Measurements from ENCODE around the gene HSPA1A.
"Not testable (repeated sequence)": the region's sequence is repeated elsewhere in the genome, so short reads cannot be mapped to it uniquely, and the experiment has no call there.

Gene HSPA1A

GRCh38 chr6:31813465-31813849 lies 1.9 kb upstream of the HSPA1A start:
- no peak for DNase-seq

GRCh38 chr6:31814677-31815024 lies 692 bp upstream of the HSPA1A start:
- DNase-seq: peak; percentile 86

GRCh38 chr6:31817133-31817928 lies 2.0 kb downstream of the HSPA1A start:
- DNase-seq: not testable (repeated sequence)

- DNase-seq: not testable (repeated sequence)
These were observed 2.7 kb downstream of the HSPA1A start for GRCh38 chr6:31817929-31818511.

- no peak for DNase-seq
These were observed 4.5 kb downstream of the HSPA1A start for GRCh38 chr6:31819871-31820299.

GRCh38 chr6:31820399-31820798 lies 5.1 kb downstream of the HSPA1A start:
- DNase-seq: not testable (repeated sequence)

GRCh38 chr6:31821301-31822035 lies 6.1 kb downstream of the HSPA1A start:
- peak; percentile 42 for DNase-seq

- DNase-seq: peak; percentile 42
These were observed 6.9 kb downstream of the HSPA1A start for GRCh38 chr6:31822036-31822821.

GRCh38 chr6:31823592-31824196 lies 8.4 kb downstream of the HSPA1A start:
- DNase-seq: not testable (repeated sequence)

- DNase-seq: no peak
These were observed 10.2 kb downstream of the HSPA1A start for GRCh38 chr6:31825553-31825952.

- no peak for DNase-seq
These were observed 11.5 kb downstream of the HSPA1A start for GRCh38 chr6:31826793-31827285.

- DNase-seq: peak; percentile 95
These were observed 12.1 kb downstream of the HSPA1A start, which contains the start of gene HSPA1B for GRCh38 chr6:31827286-31828079. Gene HSPA1B, plus strand, starts transcription at chr6:31827738. Its CDS starts 213 bp downstream, at chr6:31827951.

GRCh38 chr6:31829633-31830283 lies 14.4 kb downstream of the HSPA1A start:
- peak; percentile 72 for DNase-seq

GRCh38 chr6:31830886-31831335 lies 15.6 kb downstream of the HSPA1A start:
- no peak for DNase-seq

- no peak for DNase-seq
These were observed 16.2 kb downstream of the HSPA1A start for GRCh38 chr6:31831350-31832215.

- peak; percentile 87 for DNase-seq
These were observed 19.3 kb downstream of the HSPA1A start for GRCh38 chr6:31834367-31835250.

GRCh38 chr6:31836047-31836473 lies 20.7 kb downstream of the HSPA1A start:
- peak; percentile 22 for DNase-seq

All from NCI-H1092 treated with DMSO at 0.1 percent for 48 hours (cell line).